Effector memory CD8-positive, alpha-beta T cell (primary cell): ENCODE data around the gene FOXA1.

ENCODE experiments used
- ATAC-seq: fragments of 150-1000 bp; cut with Tn5 transposase; replicated peaks from 2 replicates; pipeline ENCODE4 v1.10.0; 2021; ENCODE audit warnings: mild to moderate bottlenecking, moderate library complexity
- DNase-seq, 3 experiments: peaks; one replicate each; pipeline ENCODE4 v3.0.0; 2021
- H3K27ac Mint-ChIP-seq, 2 donors: one replicate each; pipeline ENCODE4 v1.8.0; 2022; ENCODE audit warnings: mild to moderate bottlenecking in 2 of 2, mixed read lengths in 2 of 2, moderate library complexity in 2 of 2
- H3K27me3 Mint-ChIP-seq, 2 donors: one replicate each; pipeline ENCODE4 v1.8.0; 2022; ENCODE audit warnings: mixed read lengths in 2 of 2
- H3K36me3 Mint-ChIP-seq: one replicate; pipeline ENCODE4 v1.8.0; 2022; ENCODE audit warnings: mild to moderate bottlenecking, moderate library complexity, mixed read lengths; ENCODE audit not compliant: insufficient read depth
- H3K4me1 Mint-ChIP-seq, 2 donors: one replicate each; pipeline ENCODE4 v1.8.0; 2022; ENCODE audit warnings: low read depth in 2 of 2, mixed read lengths in 2 of 2
- H3K4me3 Mint-ChIP-seq, 2 donors: one replicate each; pipeline ENCODE4 v1.8.0; 2022; ENCODE audit warnings: mild to moderate bottlenecking in 2 of 2, mixed read lengths in 2 of 2, moderate library complexity in 2 of 2
- H3K9me3 Mint-ChIP-seq, 2 donors: one replicate each; pipeline ENCODE4 v1.8.0; 2022; ENCODE audit warnings: mixed read lengths in 2 of 2

Gene FOXA1

DNA sequence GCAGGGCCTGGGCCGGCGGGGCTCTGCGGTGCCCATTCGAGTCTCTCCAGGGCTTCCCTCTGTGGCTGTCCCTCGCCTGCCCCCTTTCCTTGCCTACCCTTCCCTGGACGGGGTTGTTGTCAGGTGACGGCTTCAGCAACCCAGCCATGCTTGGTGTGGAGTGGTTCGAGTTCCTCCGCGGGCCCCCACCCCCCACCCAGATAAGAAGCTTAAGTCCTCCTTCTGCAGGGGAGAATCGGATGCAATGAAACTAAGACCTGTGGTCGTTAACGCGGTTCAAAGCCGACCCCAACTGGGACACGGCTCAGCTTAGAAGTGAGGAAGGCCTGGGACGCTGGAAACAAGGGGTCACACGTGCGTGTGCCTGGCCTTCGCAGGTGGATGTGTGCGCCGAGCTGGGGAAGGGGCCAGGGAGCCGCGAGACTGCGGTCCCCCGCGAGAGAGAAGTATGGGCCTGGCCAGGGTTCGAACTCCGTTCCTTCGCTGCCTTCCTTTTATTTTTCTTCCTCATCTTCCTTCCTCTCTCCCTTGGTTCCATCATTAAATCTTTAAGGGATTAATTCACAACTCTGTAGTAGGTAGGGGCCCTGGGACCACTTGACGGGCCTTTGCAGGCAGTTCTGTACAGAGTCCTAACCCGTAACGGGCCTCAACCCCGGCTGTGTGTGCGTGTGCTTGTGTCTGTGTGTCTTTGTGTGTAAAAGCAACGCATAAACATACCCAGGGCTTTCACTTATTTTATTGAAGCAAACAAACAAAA lies 3.9 kb upstream of the FOXA1 start:
- DNase-seq (no peak), ATAC-seq (no peak)
- Mint-ChIP-seq H3K9me3 (peaks cover 4 to 5% of the 10 kb centered on the region in 2 donors), H3K4me3 (peak overlapping the region; percentile 25 to 42), H3K27ac (no peak overlapping the region), H3K4me1 (peaks cover 0 to 8% of the 10 kb centered on the region in 2 donors), H3K36me3 (no peaks in the 10 kb centered on the region), H3K27me3 (peaks cover 50 to 86% of the 10 kb centered on the region in 2 donors)

DNA sequence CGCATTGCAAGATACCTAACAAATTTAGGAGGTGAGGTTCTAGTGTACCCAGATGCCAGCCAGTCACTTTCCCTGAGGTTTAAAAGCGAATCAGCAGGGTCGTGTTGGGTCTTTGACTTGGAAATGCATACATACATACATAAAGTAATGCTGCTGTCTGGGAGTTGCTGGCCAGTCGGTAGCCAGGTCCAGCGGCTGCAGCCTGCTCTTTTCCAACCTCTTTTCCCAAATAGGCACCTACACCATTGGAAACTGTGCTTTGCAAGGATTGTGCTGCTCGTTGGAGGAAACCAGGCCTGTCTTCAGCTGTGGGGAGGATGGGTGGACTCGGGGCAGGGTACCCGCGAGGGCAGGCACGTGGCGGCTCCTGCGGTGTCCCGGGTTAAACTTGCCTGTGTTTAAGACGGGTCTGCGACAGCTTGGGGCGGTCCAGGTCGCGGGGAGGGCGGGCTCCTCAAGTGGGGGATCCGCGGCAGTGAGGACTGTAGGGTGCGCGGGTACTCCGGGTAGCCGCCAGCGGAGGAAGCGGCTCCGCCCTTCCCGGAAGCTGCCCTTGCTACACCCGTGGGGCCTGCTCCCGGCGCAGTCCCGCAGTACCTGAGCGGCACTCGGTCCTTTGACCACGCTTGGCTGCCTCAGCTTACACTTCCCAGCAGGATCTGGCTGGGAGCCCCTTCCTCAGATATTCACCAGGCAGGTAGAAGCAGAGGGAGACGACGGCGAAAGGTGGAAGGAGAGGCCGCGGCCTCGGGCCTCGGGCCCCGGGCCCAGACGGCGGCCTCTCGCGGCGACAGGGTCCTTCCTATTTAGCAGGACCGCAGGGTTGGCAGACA lies 3.1 kb upstream of the FOXA1 start:
- no peak overlapping the region for H3K27ac Mint-ChIP-seq
- peaks cover 57 to 86% of the 10 kb centered on the region in 2 donors for H3K27me3 Mint-ChIP-seq
- no peaks in the 10 kb centered on the region for H3K36me3 Mint-ChIP-seq
- no peak for ATAC-seq
- no peak for DNase-seq
- H3K4me3 Mint-ChIP-seq, result peak overlapping the region in 1 of 2 donors; percentile 25
- H3K4me1 Mint-ChIP-seq, result peaks cover 0 to 8% of the 10 kb centered on the region in 2 donors
- H3K9me3 Mint-ChIP-seq, result peaks cover 0 to 4% of the 10 kb centered on the region in 2 donors

DNA sequence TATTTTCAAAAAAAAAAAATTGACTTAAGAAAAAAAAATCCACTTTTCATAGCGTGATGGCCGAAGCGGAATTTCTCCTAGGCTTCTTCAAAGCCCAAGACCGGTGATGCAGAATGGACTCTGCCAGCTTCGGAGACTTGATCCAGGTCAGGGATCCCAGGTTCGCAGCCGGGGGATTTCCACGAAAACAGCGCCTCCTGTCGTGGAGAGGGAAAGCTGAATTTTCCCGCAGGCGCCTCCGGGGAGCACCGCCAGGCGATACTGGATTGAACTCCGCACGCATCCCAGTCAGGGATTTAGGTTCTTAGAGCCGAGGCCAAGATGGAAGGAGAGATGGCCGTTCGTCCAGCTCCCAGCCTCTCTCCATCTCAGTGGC lies 2.5 kb upstream of the FOXA1 start:
- Mint-ChIP-seq H3K27me3 (peaks cover 57 to 86% of the 10 kb centered on the region in 2 donors), H3K4me1 (peaks cover 0 to 8% of the 10 kb centered on the region in 2 donors), H3K9me3 (peaks cover 0 to 2% of the 10 kb centered on the region in 2 donors), H3K4me3 (no peak overlapping the region), H3K36me3 (no peaks in the 10 kb centered on the region), H3K27ac (no peak overlapping the region)
- ATAC-seq (no peak), DNase-seq (no peak)

DNA sequence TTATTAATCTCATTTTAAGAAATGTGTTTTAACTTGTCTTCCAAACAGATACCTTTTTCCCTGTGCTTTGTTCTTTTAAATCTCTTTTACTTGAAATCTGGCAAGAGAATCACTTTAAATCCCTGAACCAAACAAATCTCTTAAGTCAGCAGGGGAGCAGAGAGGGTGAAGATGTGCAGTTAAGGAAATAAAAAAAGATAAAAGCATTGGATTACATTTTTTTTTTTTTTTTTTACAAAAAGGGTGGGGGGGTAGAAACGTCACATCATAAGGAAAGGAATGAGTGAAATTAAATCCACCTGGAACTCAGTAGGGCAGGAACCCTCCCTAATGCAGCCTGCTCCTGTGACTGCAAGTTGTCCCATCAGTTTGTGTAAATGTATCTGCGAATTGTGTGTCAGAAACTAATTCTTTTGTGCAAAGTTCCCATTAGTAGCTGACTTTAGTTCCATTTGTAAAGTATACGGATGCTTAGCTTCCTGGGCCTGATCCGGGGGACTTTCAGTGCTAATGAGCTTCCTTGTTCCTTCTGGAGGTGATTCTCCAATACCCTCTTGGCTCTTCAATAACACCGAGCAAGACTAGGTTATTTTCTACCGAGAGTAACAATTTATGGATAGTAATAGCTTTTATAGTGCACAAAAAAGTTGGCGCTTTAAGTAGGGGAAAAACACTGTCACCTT lies 1.9 kb upstream of the FOXA1 start:
- Mint-ChIP-seq H3K36me3 (no peaks in the 10 kb centered on the region), H3K27me3 (peaks cover 61 to 89% of the 10 kb centered on the region in 2 donors), H3K9me3 (peaks cover 0 to 4% of the 10 kb centered on the region in 2 donors), H3K4me1 (peaks cover 0 to 8% of the 10 kb centered on the region in 2 donors), H3K4me3 (peak overlapping the region in 1 of 2 donors; percentile 54), H3K27ac (no peak overlapping the region)
- DNase-seq, result no peak
- no peak for ATAC-seq

DNA sequence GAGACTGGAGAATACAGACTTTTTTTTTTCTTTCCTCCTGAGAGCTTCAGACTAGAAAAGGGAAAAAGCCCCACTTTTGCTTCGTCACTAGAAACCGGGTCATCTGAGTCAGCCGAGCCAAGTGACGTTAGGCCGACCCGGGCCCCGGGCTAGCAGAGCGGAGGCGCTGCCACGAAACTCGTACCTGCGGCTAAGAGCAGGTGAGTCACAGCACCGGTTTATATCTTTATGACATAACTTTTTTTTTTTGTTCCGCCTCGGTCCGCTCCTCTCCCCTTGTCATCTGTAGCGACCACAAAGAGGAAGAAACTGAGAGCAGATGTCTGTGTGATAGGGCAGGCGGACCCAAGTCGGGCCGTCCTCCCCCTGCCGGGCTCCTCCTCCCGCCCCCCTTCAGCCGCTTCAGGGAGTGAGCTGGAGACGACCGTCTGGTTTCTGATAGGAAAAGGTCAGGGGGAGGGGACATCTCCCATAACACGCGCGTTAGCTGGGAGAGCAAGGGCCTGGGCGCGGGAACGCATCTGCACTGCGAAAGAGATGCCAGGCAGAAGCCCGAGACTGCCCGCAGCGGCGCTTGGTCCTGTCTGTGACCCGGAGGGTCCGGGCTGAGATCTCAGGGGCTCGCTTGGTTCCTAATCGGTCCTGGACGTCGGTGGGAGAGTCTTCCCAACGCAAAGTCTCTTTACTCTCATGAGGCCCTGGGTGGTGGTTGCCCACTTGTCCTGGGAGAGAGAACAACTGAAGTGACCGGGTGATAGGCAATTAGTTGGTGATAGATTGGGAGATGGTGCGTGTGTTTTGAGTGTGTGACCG lies 966 bp upstream of the FOXA1 start:
- H3K9me3 Mint-ChIP-seq, result peaks cover 4 to 5% of the 10 kb centered on the region in 2 donors
- H3K36me3 Mint-ChIP-seq, result no peaks in the 10 kb centered on the region
- peak; percentile 53 for ATAC-seq
- H3K27me3 Mint-ChIP-seq, result peaks cover 62 to 92% of the 10 kb centered on the region in 2 donors
- DNase-seq, result no peak
- H3K4me1 Mint-ChIP-seq, result peaks cover 0 to 8% of the 10 kb centered on the region in 2 donors
- H3K4me3 Mint-ChIP-seq, result peak overlapping the region; percentile 54 to 69
- H3K27ac Mint-ChIP-seq, result no peak overlapping the region

DNA sequence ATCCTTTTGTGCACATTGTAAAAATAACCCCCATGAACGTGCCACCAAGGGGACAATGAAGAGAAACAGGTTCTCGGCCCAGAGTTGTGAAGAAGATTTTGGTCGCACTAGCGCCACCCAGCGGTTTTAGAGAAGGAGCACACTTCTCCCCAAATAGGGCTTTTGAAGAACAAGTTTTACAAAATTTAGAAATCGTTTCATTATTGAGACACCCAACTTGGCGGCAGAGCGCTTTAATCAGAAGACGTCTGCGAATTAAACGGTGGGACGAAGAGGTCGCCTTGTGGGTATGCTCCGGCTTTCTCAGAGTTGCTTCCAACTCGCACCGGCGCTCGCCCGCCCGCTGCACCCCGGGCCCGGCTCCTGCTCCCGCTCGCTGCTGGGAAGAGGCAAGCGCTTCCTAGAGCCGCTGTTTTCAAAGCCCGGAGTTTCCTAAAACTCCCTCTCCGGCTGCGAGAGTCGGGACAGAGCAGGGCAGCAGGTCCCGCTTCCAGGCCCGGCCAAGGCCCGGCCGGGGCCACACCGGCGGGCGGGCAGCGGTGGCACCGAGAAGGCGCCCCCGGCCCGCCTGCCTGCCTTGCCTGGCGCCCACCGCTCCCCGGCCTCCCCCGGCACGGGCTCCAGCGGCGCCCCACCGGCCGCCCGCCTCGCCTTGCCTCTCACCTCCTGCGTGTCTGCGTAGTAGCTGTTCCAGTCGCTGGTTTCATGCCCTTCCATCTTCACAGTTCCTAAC lies 645 bp downstream of the FOXA1 start:
- Mint-ChIP-seq H3K36me3 (no peaks in the 10 kb centered on the region), H3K9me3 (peaks cover 4 to 10% of the 10 kb centered on the region in 2 donors), H3K4me1 (peaks cover 0 to 8% of the 10 kb centered on the region in 2 donors), H3K4me3 (peak overlapping the region; percentile 23 to 55), H3K27ac (no peak overlapping the region), H3K27me3 (peaks cover 64 to 85% of the 10 kb centered on the region in 2 donors)
- ATAC-seq (no peak), DNase-seq (no peak)

DNA sequence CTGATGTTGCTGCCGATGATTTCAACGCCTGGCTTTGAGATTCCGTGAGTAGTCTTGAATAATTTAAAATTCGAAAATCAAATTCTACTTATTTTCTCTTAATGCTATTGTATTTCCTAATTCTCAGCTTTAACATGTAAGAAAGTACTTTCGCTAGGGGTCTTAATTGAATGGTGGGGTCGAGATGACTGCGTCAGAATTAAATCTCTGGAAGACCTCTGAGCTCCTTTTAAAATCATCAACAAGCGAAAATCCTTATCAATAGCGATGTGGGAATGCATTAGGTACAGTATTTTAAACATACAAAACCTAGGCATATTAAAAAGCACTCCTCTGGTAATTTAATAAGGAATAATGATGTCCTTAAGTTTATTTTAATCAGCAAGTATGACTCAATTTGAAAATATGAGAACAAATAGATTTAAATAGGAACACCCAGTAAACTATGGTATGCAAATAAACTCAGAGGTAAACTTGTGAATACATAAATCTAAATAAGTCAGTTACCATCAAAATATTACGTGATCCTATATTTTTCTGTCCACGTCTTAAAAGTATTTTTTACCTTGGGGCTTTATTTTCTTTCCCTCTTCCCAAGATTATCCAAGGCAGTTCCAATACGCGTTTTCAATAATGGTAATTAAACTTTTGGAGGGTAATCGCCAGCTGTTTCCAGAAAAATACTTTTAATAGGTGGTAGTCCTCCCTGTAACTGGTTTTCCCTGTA lies 1.4 kb downstream of the FOXA1 start:
- H3K4me1 Mint-ChIP-seq, result peaks cover 0 to 6% of the 10 kb centered on the region in 2 donors
- H3K36me3 Mint-ChIP-seq, result no peaks in the 10 kb centered on the region
- H3K27ac Mint-ChIP-seq, result no peak overlapping the region
- H3K4me3 Mint-ChIP-seq, result peak overlapping the region; percentile 21 to 55
- H3K9me3 Mint-ChIP-seq, result peaks cover 4 to 10% of the 10 kb centered on the region in 2 donors
- H3K27me3 Mint-ChIP-seq, result peaks cover 64 to 85% of the 10 kb centered on the region in 2 donors
- DNase-seq (no peak), ATAC-seq (no peak)

DNA sequence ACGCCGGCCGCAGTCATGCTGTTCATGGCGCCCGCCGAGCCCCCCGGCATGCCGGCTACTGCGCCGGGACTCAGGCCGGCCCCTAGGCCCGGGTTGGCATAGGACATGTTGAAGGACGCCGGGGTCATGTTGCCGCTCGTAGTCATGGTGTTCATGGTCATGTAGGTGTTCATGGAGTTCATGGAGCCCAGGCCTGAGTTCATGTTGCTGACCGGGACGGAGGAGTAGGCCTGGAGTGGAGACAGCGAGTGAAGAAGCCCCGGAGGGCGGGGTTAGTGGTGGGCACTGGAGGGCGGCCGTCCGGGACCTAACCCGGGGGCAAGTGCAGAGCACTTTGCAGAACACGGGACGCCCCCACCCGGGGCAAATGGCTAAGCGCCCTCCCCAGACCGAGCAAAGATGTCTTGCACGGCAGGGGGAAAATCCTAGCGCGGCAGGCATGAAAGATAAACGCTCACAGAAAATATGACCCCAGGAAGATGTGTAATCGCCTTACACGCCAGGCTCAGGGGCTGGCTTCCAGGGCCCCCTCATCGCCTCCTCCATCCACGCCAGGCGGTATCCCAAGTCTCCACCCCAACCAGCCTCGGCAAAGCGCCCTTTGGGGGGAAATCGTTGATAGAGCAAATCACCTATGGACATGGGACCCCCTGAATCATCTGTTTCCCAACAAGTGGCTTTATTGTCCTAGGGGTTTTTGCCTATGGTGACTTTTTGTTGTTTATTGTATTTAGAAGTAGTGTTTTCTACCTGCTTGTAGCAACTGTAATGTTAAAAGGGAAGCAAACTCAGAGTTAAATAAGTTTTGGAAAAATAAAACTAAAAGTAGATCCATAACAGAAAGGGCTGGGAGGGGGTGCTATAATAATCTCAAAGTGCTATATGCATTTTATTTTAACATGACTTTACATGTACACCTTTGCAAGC lies 2.3 kb downstream of the FOXA1 start:
- H3K27ac Mint-ChIP-seq, result no peak overlapping the region
- H3K4me1 Mint-ChIP-seq, result peaks cover 0 to 6% of the 10 kb centered on the region in 2 donors
- no peak for DNase-seq
- H3K27me3 Mint-ChIP-seq, result peaks cover 68 to 85% of the 10 kb centered on the region in 2 donors
- peaks cover 4 to 10% of the 10 kb centered on the region in 2 donors for H3K9me3 Mint-ChIP-seq
- ATAC-seq, result no peak
- no peaks in the 10 kb centered on the region for H3K36me3 Mint-ChIP-seq
- no peak overlapping the region for H3K4me3 Mint-ChIP-seq

DNA sequence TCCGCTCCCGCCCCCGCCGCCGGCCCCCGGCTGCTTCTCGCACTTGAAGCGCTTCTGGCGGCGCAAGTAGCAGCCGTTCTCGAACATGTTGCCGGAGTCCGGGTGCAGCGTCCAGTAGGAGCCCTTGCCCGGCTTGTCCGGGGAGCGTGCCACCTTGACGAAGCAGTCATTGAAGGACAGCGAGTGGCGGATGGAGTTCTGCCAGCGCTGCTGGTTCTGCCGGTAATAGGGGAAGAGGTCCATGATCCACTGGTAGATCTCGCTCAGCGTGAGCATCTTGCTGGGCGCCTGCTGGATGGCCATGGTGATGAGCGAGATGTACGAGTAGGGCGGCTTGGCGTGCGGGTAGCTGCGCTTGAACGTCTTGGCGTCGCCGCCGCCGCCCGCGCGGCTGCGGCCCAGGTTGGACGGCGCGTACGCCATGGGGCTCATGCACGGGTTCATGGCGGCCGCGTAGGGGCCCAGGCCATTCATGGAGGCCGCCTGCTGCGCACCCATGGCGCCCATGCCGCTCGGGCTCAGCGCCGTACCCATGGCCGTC lies 3.0 kb downstream of the FOXA1 start:
- Mint-ChIP-seq H3K4me1 (peaks cover 0 to 6% of the 10 kb centered on the region in 2 donors), H3K4me3 (no peak overlapping the region), H3K36me3 (no peaks in the 10 kb centered on the region), H3K9me3 (peaks cover 4 to 10% of the 10 kb centered on the region in 2 donors), H3K27me3 (peaks cover 68 to 83% of the 10 kb centered on the region in 2 donors), H3K27ac (no peak overlapping the region)
- no peak for ATAC-seq
- DNase-seq, result no peak

DNA sequence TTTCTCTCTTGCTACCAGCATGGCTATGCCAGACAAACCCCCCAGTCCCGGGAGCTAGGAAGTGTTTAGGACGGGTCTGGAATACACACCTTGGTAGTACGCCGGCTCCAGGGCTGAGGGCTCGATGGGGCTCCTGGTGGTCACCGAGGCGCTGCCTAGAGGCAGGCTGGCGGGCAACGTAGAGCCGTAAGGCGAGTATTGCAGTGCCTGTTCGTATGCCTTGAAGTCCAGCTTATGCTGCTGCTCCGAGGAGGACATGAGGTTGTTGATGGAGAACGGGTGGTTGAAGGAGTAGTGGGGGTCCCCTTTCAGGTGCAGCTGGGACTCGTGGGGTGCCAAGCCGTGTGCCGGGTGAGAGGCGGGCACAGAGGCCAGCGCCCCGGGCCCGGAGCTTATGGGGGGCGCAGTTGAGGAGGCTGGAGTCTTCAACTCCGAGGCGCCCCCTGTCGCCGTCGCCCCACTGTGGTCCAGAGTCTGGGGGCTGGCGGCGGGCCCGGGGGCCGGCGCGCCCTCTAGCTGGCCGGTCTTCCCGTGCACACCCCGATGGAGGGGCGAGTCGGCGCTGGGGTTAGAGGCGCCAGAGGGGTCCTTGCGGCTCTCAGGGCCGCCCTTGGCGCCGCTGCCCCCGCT lies 3.6 kb downstream of the FOXA1 start:
- H3K27ac Mint-ChIP-seq, result no peak overlapping the region

More for the DNA sequence above, 3.6 kb downstream of the FOXA1 start:
- H3K4me3 Mint-ChIP-seq, result no peak overlapping the region
- H3K36me3 Mint-ChIP-seq, result no peaks in the 10 kb centered on the region
- no peak for ATAC-seq
- peaks cover 4 to 10% of the 10 kb centered on the region in 2 donors for H3K9me3 Mint-ChIP-seq
- H3K27me3 Mint-ChIP-seq, result peaks cover 62 to 78% of the 10 kb centered on the region in 2 donors
- no peak for DNase-seq
- H3K4me1 Mint-ChIP-seq, result peaks cover 0 to 6% of the 10 kb centered on the region in 2 donors
